Coronary artery (tissue), 2 donors: ENCODE data around the gene WDFY4.
A peak's percentile ranks its signal among the peaks of the same experiment; 100 is the strongest.

Experiments used
- DNase-seq: peaks from one replicate; pipeline ENCODE4 v3.0.0-alpha.2; 2017; ENCODE audit warnings: low spot score
- H3K27ac ChIP-seq, 2 donors: fragments of 200-600 bp; sonication (generic); one replicate each; pipeline ENCODE4 v1.5.1; 2016 to 2019
- H3K4me3 ChIP-seq: fragments of 200-600 bp; sonication (generic); 2 replicates; pipeline ENCODE4 v1.5.1; 2016; ENCODE audit warnings: mild to moderate bottlenecking, moderate library complexity
- CTCF ChIP-seq: fragments of 200-600 bp; sonication (generic); IDR thresholded peaks from one replicate; pipeline ENCODE4 v1.5.1; 2019; ENCODE audit warnings: antibody characterized with exemption

Gene WDFY4

GRCh38 chr10:48651839-48652238 lies 32.8 kb upstream of the WDFY4 start:
- TF ChIP-seq CTCF = no peak
- Histone ChIP-seq H3K27ac (no peak overlapping the region), H3K4me3 (no peak overlapping the region)
- DNase-seq = no peak

GRCh38 chr10:48652344-48652743 lies 32.3 kb upstream of the WDFY4 start:
- Histone ChIP-seq H3K27ac (no peak overlapping the region), H3K4me3 (no peak overlapping the region)
- TF ChIP-seq CTCF = no peak
- DNase-seq = no peak

GRCh38 chr10:48653347-48653746 lies 31.3 kb upstream of the WDFY4 start:
- Histone ChIP-seq H3K4me3 (no peak overlapping the region), H3K27ac (no peak overlapping the region)
- no peak for DNase-seq
- TF ChIP-seq CTCF = no peak

- TF ChIP-seq CTCF = no peak
- Histone ChIP-seq H3K27ac (no peak overlapping the region), H3K4me3 (no peak overlapping the region)
- no peak for DNase-seq
These were observed 30.6 kb upstream of the WDFY4 start for GRCh38 chr10:48653944-48654698.

GRCh38 chr10:48655411-48656240 lies 29.0 kb upstream of the WDFY4 start:
- peak overlapping the region; percentile 72 to 87 for H3K27ac ChIP-seq
- peak; percentile 91 for DNase-seq

GRCh38 chr10:48656241-48656913 lies 28.3 kb upstream of the WDFY4 start:
- DNase-seq = peak; percentile 95
- peak; percentile 99 for TF ChIP-seq CTCF
- H3K27ac ChIP-seq = peak overlapping the region; percentile 72 to 87
- H3K4me3 ChIP-seq = peak overlapping the region; percentile 68

More at GRCh38 chr10:48655411-48656240, 29.0 kb upstream of the WDFY4 start:
- H3K4me3 ChIP-seq = peak overlapping the region; percentile 68
- no peak for TF ChIP-seq CTCF
